ENCODE measurements around the gene MAGEA9. TPM values are rescaled to one million over a fixed set of nuclear protein-coding genes. Genes with fewer than 3 reads are reported as not detected.

MAGEA9 gene, protein sequence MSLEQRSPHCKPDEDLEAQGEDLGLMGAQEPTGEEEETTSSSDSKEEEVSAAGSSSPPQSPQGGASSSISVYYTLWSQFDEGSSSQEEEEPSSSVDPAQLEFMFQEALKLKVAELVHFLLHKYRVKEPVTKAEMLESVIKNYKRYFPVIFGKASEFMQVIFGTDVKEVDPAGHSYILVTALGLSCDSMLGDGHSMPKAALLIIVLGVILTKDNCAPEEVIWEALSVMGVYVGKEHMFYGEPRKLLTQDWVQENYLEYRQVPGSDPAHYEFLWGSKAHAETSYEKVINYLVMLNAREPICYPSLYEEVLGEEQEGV
- not detected in 5 replicates for total RNA-seq (2022; extraction: Qiagen RNA extraction)

DNA sequence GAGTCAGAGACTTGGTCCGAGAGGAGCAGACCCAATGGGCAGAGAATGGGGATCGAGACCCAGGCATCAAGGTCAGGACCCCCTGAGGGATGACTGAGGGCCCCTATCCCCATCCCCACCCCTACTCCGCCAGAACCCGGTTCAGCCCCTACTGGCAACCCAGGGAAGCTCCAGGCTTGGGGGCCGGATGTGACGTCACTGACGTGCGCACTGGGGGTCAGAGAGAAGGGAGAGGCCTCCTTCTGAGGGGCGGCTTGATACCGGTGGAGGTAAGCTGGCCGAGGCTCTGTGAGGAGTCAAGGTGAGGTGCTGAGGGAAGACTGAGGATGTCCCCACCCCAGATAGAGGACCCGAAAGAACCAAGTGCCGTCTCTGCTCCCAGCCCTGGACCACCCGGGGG lies at the start of gene MAGEA9:
Gene MAGEA9, plus strand, starts transcription at position 204 of the 400 bp plus-strand sequence. CDS start 4,281 bp downstream, outside the sequence.

DNA sequence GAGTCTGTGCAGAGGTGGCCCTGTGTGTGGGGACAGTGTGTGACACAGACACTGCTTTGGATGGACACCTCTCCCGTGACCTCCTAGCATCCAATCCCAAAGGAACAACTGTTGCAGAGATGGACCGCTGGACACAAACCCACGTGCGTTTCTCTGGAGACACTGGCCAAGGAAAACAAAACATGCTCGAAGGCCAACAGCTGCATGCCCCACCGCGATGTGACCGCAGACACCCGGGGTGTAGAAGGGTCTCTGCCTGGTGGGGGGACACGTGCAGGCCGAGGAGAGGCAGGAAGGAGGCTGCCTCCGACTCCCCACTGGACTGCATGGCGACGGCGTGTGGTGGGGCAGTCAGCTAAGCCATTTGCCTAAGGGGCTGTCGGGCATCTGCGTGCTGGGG lies 8.0 kb upstream of the MAGEA9 start, which contains the start of gene HSFX1:
Gene HSFX1, plus strand, starts transcription at position 301 of the 400 bp plus-strand sequence. CDS start 614 bp downstream, outside the sequence.

Other genes starting within 250 kb of the MAGEA9 start
- 19.3 to 20.8 TPM (median 19.8 TPM) in 5 replicates for gene EOLA1, start 240.9 kb upstream of the MAGEA9 start, total RNA-seq (2022; extraction: Qiagen RNA extraction)
- not detected in 5 replicates for gene HSFX3, start 232.0 kb upstream of the MAGEA9 start, total RNA-seq (2022; extraction: Qiagen RNA extraction)
- not detected in 5 replicates for gene MAGEA9B, start 194.5 kb upstream of the MAGEA9 start, total RNA-seq (2022; extraction: Qiagen RNA extraction)
- gene HSFX2, start 186.6 kb upstream of the MAGEA9 start, total RNA-seq (2022; extraction: Qiagen RNA extraction), result 0.08 to 0.38 TPM (median 0.19 TPM) in 3 of 5 replicates, not detected in the others
- gene TMEM185A, start 150.1 kb upstream of the MAGEA9 start, total RNA-seq (2022; extraction: Qiagen RNA extraction), result 24.2 to 27.5 TPM (median 25.5 TPM) in 5 replicates
- gene MAGEA11, start 69.9 kb upstream of the MAGEA9 start, total RNA-seq (2022; extraction: Qiagen RNA extraction), result not detected in 5 replicates
- 0.07 to 0.42 TPM (median 0.16 TPM) in 5 replicates for gene HSFX1, start 7.9 kb upstream of the MAGEA9 start, total RNA-seq (2022; extraction: Qiagen RNA extraction)
- gene MAGEA8, start 99.3 kb downstream of the MAGEA9 start, total RNA-seq (2022; extraction: Qiagen RNA extraction), result not detected in 5 replicates
- gene HSFX4, start 147.6 kb downstream of the MAGEA9 start, total RNA-seq (2022; extraction: Qiagen RNA extraction), result 0.10 to 0.13 TPM (median 0.11 TPM) in 3 of 5 replicates, not detected in the others
- 50.2 to 58.8 TPM (median 53.1 TPM) in 5 replicates for gene EOLA2, start 156.6 kb downstream of the MAGEA9 start, total RNA-seq (2022; extraction: Qiagen RNA extraction)

Measured in A549 treated with dexamethasone at 1 μM for 4 hours (cell line).